CD4-positive, CD25-positive, alpha-beta regulatory T cell (primary cell): ENCODE data around the gene ACKR2. TPM values are rescaled to one million over a fixed set of nuclear protein-coding genes. Genes with fewer than 3 reads are reported as not detected.

ENCODE experiments used
- ATAC-seq, 2 donors: fragments of 150-1000 bp; cut with Tn5 transposase; one replicate each; pipeline ENCODE4 v1.10.0; 2021; ENCODE audit warnings: low read depth in 2 of 2, moderate number of reproducible peaks in 2 of 2, moderate library complexity in 1 of 2
- DNase-seq, 3 donors: peaks; one replicate each; pipeline versions ENCODE4 v3.0.0 to v3.0.0-alpha.2; 2012 to 2022; ENCODE audit warnings: mixed read lengths in 1 of 3
- H3K27ac ChIP-seq: one replicate; pipeline ENCODE4 v1.7.0; 2013; ENCODE audit warnings: mild to moderate bottlenecking, low read length; ENCODE audit not compliant: insufficient read depth, poor library complexity, severe bottlenecking
- H3K27me3 ChIP-seq: one replicate; pipeline ENCODE4 v1.7.0; 2013; ENCODE audit warnings: low read length; ENCODE audit not compliant: control insufficient read depth, insufficient read depth
- H3K36me3 ChIP-seq: one replicate; pipeline ENCODE4 v1.7.0; 2013; ENCODE audit warnings: mild to moderate bottlenecking, low read length, moderate library complexity; ENCODE audit not compliant: control insufficient read depth, insufficient read depth
- H3K4me1 ChIP-seq: 2 replicates; pipeline ENCODE4 v1.7.0; 2013; ENCODE audit warnings: mild to moderate bottlenecking, low read length; ENCODE audit not compliant: insufficient read depth, control insufficient read depth, poor library complexity, severe bottlenecking
- H3K4me3 ChIP-seq: one replicate; pipeline ENCODE4 v1.7.0; 2013; ENCODE audit warnings: low read depth, mild to moderate bottlenecking, low read length, moderate library complexity
- H3K9me3 ChIP-seq, 2 experiments: 1 replicate in 1 of 2; 2 replicates in 1 of 2; pipeline ENCODE4 v1.7.0; 2013; ENCODE audit warnings: low read length in 2 of 2, mild to moderate bottlenecking in 1 of 2, moderate library complexity in 1 of 2; ENCODE audit not compliant: control insufficient read depth in 2 of 2
- H3K27ac Mint-ChIP-seq, 3 donors: one replicate each; pipeline ENCODE4 v1.8.0; 2020 to 2022; ENCODE audit warnings: mild to moderate bottlenecking in 3 of 3, mixed read lengths in 3 of 3, moderate library complexity in 2 of 3
- H3K27me3 Mint-ChIP-seq: one replicate; pipeline ENCODE4 v1.8.0; 2022; ENCODE audit warnings: mild to moderate bottlenecking, mixed read lengths
- H3K36me3 Mint-ChIP-seq: one replicate; pipeline ENCODE4 v1.8.0; 2020; ENCODE audit warnings: mixed read lengths
- H3K4me1 Mint-ChIP-seq, 4 donors: one replicate each; pipeline ENCODE4 v1.8.0; 2020 to 2022; ENCODE audit warnings: mixed read lengths in 4 of 4, mild to moderate bottlenecking in 1 of 4
- H3K4me3 Mint-ChIP-seq, 4 donors: one replicate each; pipeline ENCODE4 v1.8.0; 2020 to 2022; ENCODE audit warnings: mild to moderate bottlenecking in 4 of 4, mixed read lengths in 4 of 4, moderate library complexity in 3 of 4
- H3K9me3 Mint-ChIP-seq, 7 donors: one replicate each; pipeline ENCODE4 v1.8.0; 2020 to 2022; ENCODE audit warnings: mixed read lengths in 7 of 7, mild to moderate bottlenecking in 3 of 7, moderate library complexity in 2 of 7
- polyA plus RNA-seq, 4 donors: library from polyadenylated mRNA; unstranded; fragments of 300-500 nt; fragmentation: Illumina TruSeq; gene quantifications; one replicate each; pipeline ENCODE4 v1.2.3, GENCODE V29; 2021
- total RNA-seq: library from RNA; stranded (reverse); gene quantifications from one replicate; pipeline ENCODE4 v1.2.3, GENCODE V29; 2022

ACKR2 gene
- total and polyA plus RNA-seq, 5 donors from 2014 or later, result 0.29 to 0.35 TPM; not detected in 3

DNA sequence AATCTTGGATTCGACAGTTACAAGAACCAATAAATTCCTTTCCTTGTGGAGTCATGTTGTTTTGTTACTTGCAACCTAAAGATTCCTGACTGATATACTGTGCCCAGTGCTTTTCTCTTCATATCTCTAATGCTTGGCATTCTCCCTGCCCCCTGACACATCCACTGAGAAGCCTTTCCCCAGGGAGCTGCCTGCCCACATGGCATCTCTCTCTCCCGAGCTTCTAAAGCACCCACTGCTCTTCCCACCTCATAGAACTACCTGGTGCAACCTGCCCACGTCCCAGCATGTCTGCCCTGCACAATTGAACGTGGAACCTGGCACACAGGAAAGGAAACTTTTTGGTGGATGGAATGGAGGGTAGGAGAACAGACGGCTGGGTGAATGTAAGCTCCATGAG is 59.6 kb downstream of the ACKR2 start:
- peaks cover 0 to 2% (median 0%) of the 10 kb centered on the region in 4 donors for H3K4me1 Mint-ChIP-seq
- Histone ChIP-seq H3K4me1 (no peaks in the 10 kb centered on the region), H3K27me3 (no peaks in the 10 kb centered on the region), H3K9me3 (no peaks in the 10 kb centered on the region), H3K27ac (no peak overlapping the region), H3K36me3 (no peaks in the 10 kb centered on the region), H3K4me3 (no peak overlapping the region)
- peaks cover 12% of the 10 kb centered on the region for H3K27me3 Mint-ChIP-seq
- no peaks in the 10 kb centered on the region for H3K36me3 Mint-ChIP-seq
- no peak overlapping the region for H3K4me3 Mint-ChIP-seq
- H3K27ac Mint-ChIP-seq, result no peak overlapping the region
- ATAC-seq (no peak), DNase-seq (no peak)
- H3K9me3 Mint-ChIP-seq, result peaks cover 0 to 2% (median 0%) of the 10 kb centered on the region in 7 donors

DNA sequence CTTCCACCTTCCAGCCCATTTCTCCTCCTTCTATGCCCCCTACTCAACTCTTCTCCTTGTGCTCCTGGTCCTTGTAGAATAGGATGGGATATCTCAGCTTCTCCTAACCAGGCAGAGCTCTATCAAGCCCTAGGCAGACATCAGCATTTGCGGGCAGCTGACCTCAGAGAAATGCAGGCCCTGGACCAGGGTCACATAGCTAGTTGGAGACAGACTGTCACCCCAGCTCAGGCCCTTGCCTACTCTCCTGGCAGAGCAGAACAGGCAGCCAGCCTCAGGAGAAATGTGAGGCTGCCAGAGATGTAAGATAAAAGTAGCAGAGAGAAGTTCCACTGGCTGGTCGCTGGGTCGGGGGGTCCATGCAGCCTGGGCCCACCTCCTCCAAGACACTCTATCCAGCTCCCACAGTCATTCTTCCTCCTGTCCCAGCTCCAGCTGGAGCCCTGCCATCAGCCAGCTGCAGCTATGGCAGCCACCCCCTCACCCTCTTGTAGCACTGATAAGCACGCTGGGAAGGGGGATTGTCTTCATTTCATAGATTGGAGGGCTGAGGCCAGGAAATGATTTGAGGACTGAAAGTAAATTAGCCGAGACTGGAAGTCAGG is 62.4 kb downstream of the ACKR2 start:
- no peaks in the 10 kb centered on the region for H3K9me3 Mint-ChIP-seq
- H3K4me3 ChIP-seq, result no peak overlapping the region
- no peaks in the 10 kb centered on the region for H3K9me3 ChIP-seq
- no peak overlapping the region for H3K4me3 Mint-ChIP-seq
- H3K27ac Mint-ChIP-seq, result no peak overlapping the region
- no peak overlapping the region for H3K27ac ChIP-seq
- no peaks in the 10 kb centered on the region for H3K4me1 ChIP-seq
- peaks cover 9% of the 10 kb centered on the region for H3K27me3 Mint-ChIP-seq
- H3K4me1 Mint-ChIP-seq, result peaks cover 0 to 7% (median 0%) of the 10 kb centered on the region in 4 donors
- H3K27me3 ChIP-seq, result no peaks in the 10 kb centered on the region
- no peaks in the 10 kb centered on the region for H3K36me3 ChIP-seq
- ATAC-seq, result no peak
- H3K36me3 Mint-ChIP-seq, result no peaks in the 10 kb centered on the region
- DNase-seq, result no peak

DNA sequence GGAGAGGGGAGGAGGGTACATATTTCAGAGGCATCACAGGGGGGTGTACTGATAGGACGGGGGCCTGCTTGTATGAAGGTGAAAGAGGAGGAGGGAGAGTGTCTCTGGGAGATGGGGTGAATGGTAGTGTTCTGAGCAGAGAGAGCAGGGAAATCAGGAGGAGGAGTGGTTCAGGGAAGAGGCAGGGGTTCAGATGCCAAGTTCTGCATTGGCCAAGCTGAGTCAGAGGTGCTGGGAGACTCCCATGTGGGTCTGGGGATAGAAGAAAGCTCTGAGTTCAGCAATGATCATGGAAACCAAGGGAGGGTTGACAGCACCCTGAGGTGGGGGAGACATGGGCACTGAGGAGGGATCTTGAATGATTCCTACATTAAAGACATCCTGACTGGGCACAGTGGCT is 63.5 kb downstream of the ACKR2 start:
- H3K36me3 ChIP-seq, result no peaks in the 10 kb centered on the region
- peaks cover 9% of the 10 kb centered on the region for H3K27me3 Mint-ChIP-seq
- ATAC-seq, result no peak
- H3K4me1 Mint-ChIP-seq, result peaks cover 0 to 7% (median 0%) of the 10 kb centered on the region in 4 donors
- no peak overlapping the region for H3K27ac ChIP-seq
- no peak overlapping the region for H3K4me3 ChIP-seq
- H3K9me3 ChIP-seq, result no peaks in the 10 kb centered on the region
- H3K4me1 ChIP-seq, result no peaks in the 10 kb centered on the region
- no peak overlapping the region for H3K27ac Mint-ChIP-seq
- DNase-seq, result no peak
- H3K4me3 Mint-ChIP-seq, result no peak overlapping the region
- no peaks in the 10 kb centered on the region for H3K36me3 Mint-ChIP-seq
- H3K27me3 ChIP-seq, result no peaks in the 10 kb centered on the region
- H3K9me3 Mint-ChIP-seq, result no peaks in the 10 kb centered on the region

DNA sequence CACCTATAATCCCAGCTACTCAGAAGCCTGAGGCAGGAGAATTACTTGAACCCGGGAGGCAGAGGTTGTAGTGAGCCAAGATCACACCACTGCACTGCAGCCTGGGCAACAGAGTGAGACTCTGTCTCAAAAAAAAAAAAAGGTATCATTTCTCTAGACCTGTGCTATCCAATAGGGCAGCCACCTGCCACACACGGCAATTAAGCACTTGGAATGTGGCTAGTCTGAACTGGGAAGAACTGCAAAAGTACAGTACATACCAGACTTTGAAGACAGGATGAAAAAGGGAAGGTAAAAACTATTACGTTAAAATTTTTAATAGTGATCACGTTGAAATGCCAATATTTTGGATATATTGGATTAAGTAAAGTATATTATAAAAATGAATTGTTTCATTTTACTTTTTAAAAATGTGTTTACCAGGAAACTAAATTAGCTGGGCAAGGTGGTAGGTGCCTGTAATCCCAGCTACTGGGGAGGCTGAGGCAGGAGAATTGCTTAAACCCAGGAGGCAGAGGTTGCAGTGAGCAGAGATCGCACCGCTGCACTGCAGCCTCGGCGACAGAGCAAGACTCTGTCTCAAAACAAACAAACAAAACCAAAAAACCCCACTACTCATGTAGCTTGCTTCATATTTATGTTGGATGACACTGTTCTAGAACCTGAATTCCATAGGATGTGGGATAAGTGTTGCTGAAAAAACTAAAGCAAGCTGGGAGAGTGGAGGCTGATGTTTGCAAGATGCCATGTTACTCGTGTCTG is 64.2 kb downstream of the ACKR2 start:
- Mint-ChIP-seq H3K27me3 (peaks cover 9% of the 10 kb centered on the region), H3K27ac (no peak overlapping the region), H3K4me1 (peaks cover 0 to 7% (median 0%) of the 10 kb centered on the region in 4 donors), H3K36me3 (no peaks in the 10 kb centered on the region), H3K4me3 (no peak overlapping the region), H3K9me3 (no peaks in the 10 kb centered on the region)
- Histone ChIP-seq H3K27me3 (no peaks in the 10 kb centered on the region), H3K4me1 (no peaks in the 10 kb centered on the region), H3K4me3 (no peak overlapping the region), H3K36me3 (no peaks in the 10 kb centered on the region), H3K9me3 (no peaks in the 10 kb centered on the region), H3K27ac (no peak overlapping the region)
- DNase-seq (no peak), ATAC-seq (no peak)

DNA sequence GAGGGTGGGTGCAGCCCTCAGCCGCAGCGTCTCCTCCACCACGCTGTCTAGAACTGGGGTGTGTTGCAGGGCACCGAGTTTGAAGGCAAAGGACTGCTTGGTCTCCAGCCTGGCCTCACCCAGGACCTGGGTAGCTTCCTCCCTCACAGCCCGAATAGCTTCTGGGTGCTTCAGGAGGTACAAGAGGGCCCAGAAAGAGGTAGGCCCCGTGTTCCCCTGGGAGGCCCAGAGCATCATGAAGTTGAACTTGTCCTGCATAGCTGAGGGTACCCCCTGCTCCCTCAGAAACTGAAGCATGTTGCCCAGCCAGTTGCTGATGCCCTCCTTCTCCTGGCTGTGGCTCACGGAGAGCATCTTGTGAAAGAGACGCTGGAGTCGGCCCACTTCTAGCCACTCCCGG is 65.5 kb downstream of the ACKR2 start:
- H3K4me3 Mint-ChIP-seq, result no peak overlapping the region
- no peaks in the 10 kb centered on the region for H3K9me3 ChIP-seq
- no peaks in the 10 kb centered on the region for H3K36me3 Mint-ChIP-seq
- DNase-seq (no peak), ATAC-seq (no peak)
- H3K27ac Mint-ChIP-seq, result no peak overlapping the region
- H3K27ac ChIP-seq, result no peak overlapping the region
- H3K4me1 Mint-ChIP-seq, result peaks cover 0 to 7% (median 0%) of the 10 kb centered on the region in 4 donors
- H3K4me1 ChIP-seq, result no peaks in the 10 kb centered on the region
- no peaks in the 10 kb centered on the region for H3K27me3 ChIP-seq
- no peak overlapping the region for H3K4me3 ChIP-seq
- no peaks in the 10 kb centered on the region for H3K9me3 Mint-ChIP-seq
- H3K36me3 ChIP-seq, result no peaks in the 10 kb centered on the region
- H3K27me3 Mint-ChIP-seq, result peaks cover 9% of the 10 kb centered on the region

DNA sequence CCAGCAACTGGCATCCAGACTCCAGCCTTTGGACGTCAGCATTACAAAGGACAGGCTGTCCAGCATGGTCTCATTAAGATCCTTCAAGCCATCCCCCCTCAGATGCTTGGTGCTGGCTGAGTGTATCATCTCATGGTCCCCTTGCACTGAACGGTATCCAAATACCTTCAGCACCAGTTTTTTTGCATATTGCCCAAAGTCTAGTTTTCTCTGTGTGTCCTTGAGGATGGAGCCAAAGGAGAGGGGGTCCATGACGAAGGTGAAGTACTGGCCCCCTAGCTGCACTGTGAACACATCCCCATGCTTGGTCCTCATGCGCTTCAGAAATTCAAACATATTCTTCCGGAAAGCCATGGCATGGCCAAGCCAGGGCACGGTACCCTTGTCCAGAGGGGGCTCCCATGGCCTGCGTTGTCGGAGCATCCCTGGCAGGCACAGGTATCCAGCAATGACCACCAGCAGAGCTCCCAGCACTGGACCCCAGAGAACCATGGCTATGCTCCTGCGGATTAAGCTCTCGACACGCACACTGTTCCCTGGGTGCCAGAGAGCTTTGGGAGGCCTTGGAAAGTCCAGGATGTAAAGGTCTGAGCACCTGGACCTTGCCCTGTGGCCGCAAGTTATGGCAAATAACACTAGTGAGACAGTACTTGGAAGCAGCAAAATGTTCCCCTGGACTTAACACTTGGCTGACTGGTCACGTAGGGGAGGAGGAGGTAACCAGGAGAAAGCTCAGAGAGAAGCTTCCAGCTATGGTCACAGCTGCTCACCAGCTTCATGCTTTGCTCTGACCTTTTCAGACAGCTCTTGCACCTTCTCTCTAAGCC is 66.3 kb downstream of the ACKR2 start, which contains the start of gene CYP8B1:
Gene CYP8B1 (minus strand): TSS at position 555 of the 827 bp plus-strand sequence. CDS start 63 bp downstream, at position 492.
- Histone ChIP-seq H3K27ac (no peak within 1 kb of the TSS), H3K9me3 (no peaks in the 10 kb centered on the region), H3K27me3 (no peaks in the 10 kb centered on the region), H3K4me1 (peaks cover 3% of the 10 kb centered on the region), H3K4me3 (no peak within 1 kb of the TSS), H3K36me3 (no peaks in the 10 kb centered on the region)
- no peak for DNase-seq
- peak within 1 kb of the TSS in 1 of 3 donors; percentile 6 for H3K27ac Mint-ChIP-seq
- H3K9me3 Mint-ChIP-seq, result no peaks in the 10 kb centered on the region
- H3K4me3 Mint-ChIP-seq, result no peak within 1 kb of the TSS
- no peaks in the 10 kb centered on the region for H3K36me3 Mint-ChIP-seq
- no peak for ATAC-seq
- H3K27me3 Mint-ChIP-seq, result peaks cover 9% of the 10 kb centered on the region
- H3K4me1 Mint-ChIP-seq, result peaks cover 0 to 7% (median 3%) of the 10 kb centered on the region in 4 donors

DNA sequence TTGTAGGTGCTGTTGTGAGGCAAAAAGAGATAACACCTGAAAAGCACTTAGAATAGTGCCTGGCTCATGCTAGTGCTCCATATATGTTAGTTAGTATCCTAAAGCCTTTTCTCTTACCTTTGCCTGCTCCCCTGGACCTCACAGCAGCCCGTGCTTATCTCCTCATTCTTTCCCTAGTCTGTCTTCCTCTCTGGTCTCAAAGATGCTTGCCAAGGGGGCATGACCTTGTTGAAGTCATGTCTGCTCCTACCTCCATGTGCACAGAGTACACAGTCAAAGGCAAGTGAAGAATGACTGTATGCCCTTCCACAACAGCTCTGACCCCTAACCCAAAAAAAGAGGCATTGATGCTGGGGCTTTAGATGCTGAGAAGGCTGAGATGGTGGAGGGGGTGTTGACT is 67.2 kb downstream of the ACKR2 start:
- H3K4me3 Mint-ChIP-seq, result no peak overlapping the region
- peak overlapping the region in 1 of 3 donors; percentile 6 for H3K27ac Mint-ChIP-seq
- peaks cover 9% of the 10 kb centered on the region for H3K27me3 Mint-ChIP-seq

More for the DNA sequence above, 67.2 kb downstream of the ACKR2 start:
- no peaks in the 10 kb centered on the region for H3K27me3 ChIP-seq
- no peaks in the 10 kb centered on the region for H3K9me3 Mint-ChIP-seq
- ATAC-seq (no peak), DNase-seq (no peak)
- peaks cover 5 to 13% (median 7%) of the 10 kb centered on the region in 4 donors for H3K4me1 Mint-ChIP-seq
- no peak overlapping the region for H3K4me3 ChIP-seq
- H3K36me3 Mint-ChIP-seq, result no peaks in the 10 kb centered on the region
- H3K36me3 ChIP-seq, result no peaks in the 10 kb centered on the region
- H3K27ac ChIP-seq, result no peak overlapping the region
- no peaks in the 10 kb centered on the region for H3K9me3 ChIP-seq
- H3K4me1 ChIP-seq, result peaks cover 11% of the 10 kb centered on the region
